Activated CD8-positive, alpha-beta T cell treated with anti-CD3 and anti-CD28 coated beads for 36 hours (primary cell): ENCODE results near the gene ANP32B. TPM values are rescaled to one million over a fixed set of nuclear protein-coding genes. Genes with fewer than 3 reads are reported as not detected.

Experiments used
- ATAC-seq: fragments of 200-7000 bp; cut with Tn5 transposase; one replicate; pipeline ENCODE4 v1.10.0; 2021; ENCODE audit warnings: mild to moderate bottlenecking, moderate library complexity
- CTCF ChIA-PET: fragments of 350-600 bp; sonication (Branson Sonifier 250); formaldehyde crosslinking; loops from one replicate; lab custom pipeline; 2021; ENCODE audit warnings: antibody characterized with exemption; lab: Charles Lee
- POLR2A ChIA-PET: fragments of 350-600 bp; sonication (Branson Sonifier 250); formaldehyde crosslinking; loops from one replicate; lab custom pipeline; 2021; ENCODE audit warnings: antibody characterized with exemption; lab: Charles Lee
- DNase-seq: peaks from one replicate; pipeline ENCODE4 v3.0.0-alpha.2; 2020
- H3K27ac Mint-ChIP-seq: one replicate; pipeline ENCODE4 v1.8.0; 2021; ENCODE audit warnings: mild to moderate bottlenecking, mixed read lengths
- H3K27me3 Mint-ChIP-seq: one replicate; pipeline ENCODE4 v1.8.0; 2021; ENCODE audit warnings: mixed read lengths
- H3K36me3 Mint-ChIP-seq: one replicate; pipeline ENCODE4 v1.8.0; 2021; ENCODE audit warnings: low read depth, mixed read lengths
- H3K4me1 Mint-ChIP-seq: one replicate; pipeline ENCODE4 v1.8.0; 2021; ENCODE audit warnings: low read depth, mixed read lengths
- H3K4me3 Mint-ChIP-seq: one replicate; pipeline ENCODE4 v1.8.0; 2021; ENCODE audit warnings: mild to moderate bottlenecking, moderate library complexity, mixed read lengths
- H3K9me3 Mint-ChIP-seq: one replicate; pipeline ENCODE4 v1.8.0; 2021; ENCODE audit warnings: mixed read lengths
- CTCF ChIP-seq: fragments of 200-600 bp; IDR thresholded peaks from one replicate; pipeline ENCODE4 v1.8.0; 2022; ENCODE audit warnings: antibody characterized with exemption, mild to moderate bottlenecking
- intact Hi-C: fragments of 100-400 bp; cut with micrococcal nuclease; formaldehyde crosslinking; loops from one replicate; pipeline ENCODE4 v1.10.0; 2022
- total RNA-seq, 2 experiments: library from RNA; stranded (reverse); gene quantifications; one replicate each; pipeline ENCODE4 v1.2.3, GENCODE V29; 2021

ANP32B gene
- total RNA-seq, 2 experiments from 2014 or later: 374 to 389 TPM

DNA sequence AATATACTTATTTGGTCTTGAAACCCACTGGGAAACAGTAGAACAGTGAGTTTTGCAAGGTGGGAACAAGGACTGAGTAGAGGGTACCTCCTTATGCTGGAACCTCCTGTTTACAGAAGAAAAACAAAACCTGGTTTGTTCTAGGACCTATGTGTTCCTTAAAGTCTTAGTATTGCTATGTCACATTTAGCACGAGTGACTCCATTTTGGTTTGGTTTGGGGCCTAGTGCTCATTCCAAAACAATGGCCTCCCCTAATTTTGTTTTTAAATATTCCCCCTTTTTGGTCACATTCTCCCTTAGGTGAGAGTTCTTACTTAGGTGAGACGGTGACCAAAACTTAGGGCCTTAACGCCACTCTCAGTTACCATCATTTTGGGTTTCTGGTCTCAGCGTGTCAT, 67.2 kb downstream of the ANP32B start:
- H3K9me3 Mint-ChIP-seq: peaks cover 3% of the 10 kb centered on the region
- TF ChIP-seq CTCF: no peak
- no peak overlapping the region for H3K4me3 Mint-ChIP-seq
- DNase-seq (no peak), ATAC-seq (no peak)
- intact Hi-C loops: no loop called here
- H3K27ac Mint-ChIP-seq: no peak overlapping the region
- POLR2A ChIA-PET: no interaction called here
- H3K4me1 Mint-ChIP-seq: peaks cover 41% of the 10 kb centered on the region
- H3K27me3 Mint-ChIP-seq: no peaks in the 10 kb centered on the region
- CTCF ChIA-PET: interaction anchor here (1.7 to 8.1 kb wide), 2 partner anchors 24 to 127 kb away, joined by 4 to 34 read pairs; partner anchors contain the start of gene TRMO
- peaks cover 53% of the 10 kb centered on the region for H3K36me3 Mint-ChIP-seq

- peaks cover 38% of the 10 kb centered on the region for H3K4me1 Mint-ChIP-seq
- POLR2A ChIA-PET: interaction anchor here (0.5 to 0.8 kb wide), 2 partner anchors 9 to 42 kb away, joined by 3 read pairs; no protein-coding TSS in a partner anchor
- intact Hi-C loops: no loop called here
- CTCF ChIA-PET: interaction anchor here (0.5 to 1.7 kb wide), 6 partner anchors 9 to 131 kb away, joined by 3 to 7 read pairs (median 4); no protein-coding TSS in a partner anchor
- H3K27ac Mint-ChIP-seq: no peak overlapping the region
- H3K36me3 Mint-ChIP-seq: peaks cover 27% of the 10 kb centered on the region
- H3K27me3 Mint-ChIP-seq: no peaks in the 10 kb centered on the region
- peaks cover 3% of the 10 kb centered on the region for H3K9me3 Mint-ChIP-seq
- no peak for DNase-seq
- no peak for TF ChIP-seq CTCF
- ATAC-seq: no peak
- no peak overlapping the region for H3K4me3 Mint-ChIP-seq
These were observed 71.3 kb downstream of the ANP32B start for GRCh38 chr9:98054376-98054951.

DNA sequence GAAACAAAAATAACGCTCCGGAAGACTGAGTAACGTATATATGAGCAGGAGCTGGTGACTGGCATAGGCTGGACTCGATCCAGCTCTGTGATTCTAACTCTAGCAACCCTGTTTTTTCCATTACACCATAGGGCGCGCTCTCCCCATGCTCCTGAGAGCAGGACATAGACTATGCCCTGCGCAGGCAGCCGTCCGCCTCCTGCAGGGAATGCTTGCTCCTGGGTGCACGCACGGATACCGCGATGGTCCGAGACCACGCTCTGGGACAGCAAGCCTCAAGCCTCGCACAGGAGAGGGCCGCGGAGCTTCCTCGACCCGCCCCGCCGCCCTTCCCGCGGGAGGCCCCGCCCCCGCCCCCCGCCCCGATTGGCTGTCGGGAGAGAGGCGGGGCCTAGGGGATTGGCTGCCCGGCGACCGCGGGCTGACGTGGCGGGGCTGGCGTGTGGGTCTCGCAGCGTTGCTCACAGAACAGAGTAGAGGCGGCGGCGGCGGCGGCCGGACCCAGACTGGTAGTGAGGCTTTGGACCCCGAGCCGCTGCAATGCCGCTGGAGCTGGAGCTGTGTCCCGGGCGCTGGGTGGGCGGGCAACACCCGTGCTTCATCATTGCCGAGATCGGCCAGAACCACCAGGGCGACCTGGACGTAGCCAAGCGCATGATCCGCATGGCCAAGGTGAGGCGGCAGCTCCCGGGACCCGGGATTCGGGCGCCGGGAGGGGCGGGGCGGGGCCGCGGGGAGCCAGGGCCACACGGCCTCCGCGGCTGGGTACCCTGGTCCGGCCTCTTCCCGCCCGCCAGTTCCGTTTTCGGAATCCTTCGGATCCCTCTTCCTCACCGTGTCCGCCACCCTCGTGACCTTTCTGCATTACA, 73.4 kb downstream of the ANP32B start, which contains the start of gene NANS:
TSS of gene NANS (plus strand) at position 464 of the 869 bp plus-strand sequence. CDS start at position 541, 77 bp downstream.
- ATAC-seq (peak; percentile 95), DNase-seq (peak; percentile 96)
- Mint-ChIP-seq H3K4me3 (peak within 1 kb of the TSS; percentile 91), H3K27ac (peak within 1 kb of the TSS; percentile 94), H3K9me3 (peaks cover 3% of the 10 kb centered on the region), H3K27me3 (no peaks in the 10 kb centered on the region), H3K4me1 (peaks cover 32% of the 10 kb centered on the region), H3K36me3 (peaks cover 26% of the 10 kb centered on the region)
- CTCF ChIA-PET: interaction anchor here (0.9 to 5.4 kb wide), 5 partner anchors 18 to 26 kb away, joined by 3 to 28 read pairs (median 6); no protein-coding TSS in a partner anchor
- TF ChIP-seq CTCF: no peak
- intact Hi-C loops: no loop called here
- POLR2A ChIA-PET: interaction anchor here (0.6 to 3.7 kb wide), 23 partner anchors 11 to 200 kb away, joined by 3 to 44 read pairs (median 4); partner anchors contain the start of genes TBC1D2 and TRMO

GRCh38 chr9:98057138-98057799, 74.1 kb downstream of the ANP32B start:
- TF ChIP-seq CTCF: no peak
- peaks cover 28% of the 10 kb centered on the region for H3K4me1 Mint-ChIP-seq
- intact Hi-C loops: no loop called here
- H3K4me3 Mint-ChIP-seq: peak overlapping the region; percentile 91
- DNase-seq: peak; percentile 66
- ChIA-PET CTCF (interaction anchor here (0.9 to 5.4 kb wide), 9 partner anchors 11 to 156 kb away, joined by 3 to 28 read pairs (median 5); no protein-coding TSS in a partner anchor), POLR2A (interaction anchor here (0.9 to 3.7 kb wide), 23 partner anchors 11 to 199 kb away, joined by 3 to 44 read pairs (median 4); partner anchors contain the start of genes TBC1D2 and TRMO)
- ATAC-seq: no peak
- H3K27me3 Mint-ChIP-seq: no peaks in the 10 kb centered on the region
- peaks cover 22% of the 10 kb centered on the region for H3K36me3 Mint-ChIP-seq
- peaks cover 3% of the 10 kb centered on the region for H3K9me3 Mint-ChIP-seq
- H3K27ac Mint-ChIP-seq: peak overlapping the region; percentile 94
